ENCODE data around the gene LRP1.

DNA sequence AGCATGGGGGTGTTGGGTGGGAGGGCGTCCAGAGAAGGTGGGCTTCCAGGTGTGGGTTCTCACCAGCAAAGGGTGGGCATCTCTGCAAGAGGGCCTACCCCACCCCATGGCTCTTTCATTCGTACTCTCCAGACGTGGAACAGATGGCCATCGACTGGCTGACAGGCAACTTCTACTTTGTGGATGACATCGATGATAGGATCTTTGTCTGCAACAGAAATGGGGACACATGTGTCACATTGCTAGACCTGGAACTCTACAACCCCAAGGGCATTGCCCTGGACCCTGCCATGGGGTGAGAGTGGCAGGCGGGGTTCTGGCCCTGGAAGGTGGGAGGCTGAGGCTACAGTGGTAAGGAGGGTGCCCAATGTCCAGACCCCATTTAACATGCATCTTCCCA lies 25.8 kb downstream of the LRP1 start:
- TF ChIP-seq, protein P1, sequence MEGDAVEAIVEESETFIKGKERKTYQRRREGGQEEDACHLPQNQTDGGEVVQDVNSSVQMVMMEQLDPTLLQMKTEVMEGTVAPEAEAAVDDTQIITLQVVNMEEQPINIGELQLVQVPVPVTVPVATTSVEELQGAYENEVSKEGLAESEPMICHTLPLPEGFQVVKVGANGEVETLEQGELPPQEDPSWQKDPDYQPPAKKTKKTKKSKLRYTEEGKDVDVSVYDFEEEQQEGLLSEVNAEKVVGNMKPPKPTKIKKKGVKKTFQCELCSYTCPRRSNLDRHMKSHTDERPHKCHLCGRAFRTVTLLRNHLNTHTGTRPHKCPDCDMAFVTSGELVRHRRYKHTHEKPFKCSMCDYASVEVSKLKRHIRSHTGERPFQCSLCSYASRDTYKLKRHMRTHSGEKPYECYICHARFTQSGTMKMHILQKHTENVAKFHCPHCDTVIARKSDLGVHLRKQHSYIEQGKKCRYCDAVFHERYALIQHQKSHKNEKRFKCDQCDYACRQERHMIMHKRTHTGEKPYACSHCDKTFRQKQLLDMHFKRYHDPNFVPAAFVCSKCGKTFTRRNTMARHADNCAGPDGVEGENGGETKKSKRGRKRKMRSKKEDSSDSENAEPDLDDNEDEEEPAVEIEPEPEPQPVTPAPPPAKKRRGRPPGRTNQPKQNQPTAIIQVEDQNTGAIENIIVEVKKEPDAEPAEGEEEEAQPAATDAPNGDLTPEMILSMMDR (IDR thresholded peaks at IDR 0.05; ENCODE audit: low read depth, low read length), result no peak
- TF ChIP-seq, protein P2, sequence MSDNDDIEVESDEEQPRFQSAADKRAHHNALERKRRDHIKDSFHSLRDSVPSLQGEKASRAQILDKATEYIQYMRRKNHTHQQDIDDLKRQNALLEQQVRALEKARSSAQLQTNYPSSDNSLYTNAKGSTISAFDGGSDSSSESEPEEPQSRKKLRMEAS (IDR thresholded peaks at IDR 0.05; ENCODE audit: low read depth, low read length), result no peak
